Liver (tissue), 9 donors: ENCODE measurements around the gene DCDC1. TPM values are rescaled to one million over a fixed set of nuclear protein-coding genes. Genes with fewer than 3 reads are reported as not detected.

Experiments used
- DNase-seq: peaks from one replicate; pipeline ENCODE4 v3.0.0-alpha.2; 2017; ENCODE audit warnings: low spot score
- H3K27ac ChIP-seq, 2 donors: one replicate each; pipeline ENCODE4 v1.7.0; 2013; ENCODE audit warnings: inconsistent platforms in 2 of 2, low read length in 2 of 2, control low read depth in 1 of 2, low read depth in 1 of 2, mild to moderate bottlenecking in 1 of 2
- H3K27me3 ChIP-seq, 4 donors: one replicate each; pipeline versions ENCODE4 v1.6.1 to v1.7.0; 2013; ENCODE audit warnings: low read length in 3 of 4, inconsistent platforms in 1 of 4, mild to moderate bottlenecking in 1 of 4, moderate library complexity in 1 of 4; ENCODE audit not compliant: control insufficient read depth in 4 of 4, insufficient read depth in 4 of 4
- H3K36me3 ChIP-seq, 4 donors: one replicate each; pipeline versions ENCODE4 v1.6.1 to v1.7.0; 2013; ENCODE audit warnings: low read length in 3 of 4, mild to moderate bottlenecking in 3 of 4, low read depth in 1 of 4, moderate library complexity in 1 of 4; ENCODE audit not compliant: control insufficient read depth in 4 of 4, insufficient read depth in 3 of 4
- H3K4me1 ChIP-seq, 4 donors: one replicate each; pipeline versions ENCODE4 v1.6.1 to v1.7.0; 2013; ENCODE audit warnings: low read length in 3 of 4, mild to moderate bottlenecking in 3 of 4, moderate library complexity in 1 of 4; ENCODE audit not compliant: control insufficient read depth in 4 of 4, insufficient read depth in 4 of 4
- H3K4me3 ChIP-seq, 3 donors: one replicate each; pipeline versions ENCODE4 v1.6.1 to v1.7.0; 2013; ENCODE audit warnings: low read length in 3 of 3, control low read depth in 1 of 3, low read depth in 1 of 3, mild to moderate bottlenecking in 1 of 3
- H3K9ac ChIP-seq, 2 donors: one replicate each; pipeline ENCODE4 v1.7.0; 2013; ENCODE audit warnings: low read length in 2 of 2, mild to moderate bottlenecking in 2 of 2, moderate library complexity in 2 of 2, control low read depth in 1 of 2, low read depth in 1 of 2
- H3K9me3 ChIP-seq, 4 donors: one replicate each; pipeline versions ENCODE4 v1.6.1 to v1.7.0; 2013; ENCODE audit warnings: low read length in 3 of 4; ENCODE audit not compliant: control insufficient read depth in 4 of 4
- EGR1 ChIP-seq, 2 donors: IDR thresholded peaks; 2 replicates each; pipeline ENCODE4 v1.6.1; 2016 to 2018; ENCODE audit warnings: antibody characterized with exemption in 2 of 2, low read depth in 2 of 2
- FOXA1 ChIP-seq: IDR thresholded peaks from 2 replicates; pipeline ENCODE4 v1.6.1; 2016; ENCODE audit warnings: antibody characterized with exemption
- FOXA2 ChIP-seq: IDR thresholded peaks from 2 replicates; pipeline ENCODE4 v1.6.1; 2016; ENCODE audit warnings: antibody characterized with exemption
- GABPA ChIP-seq, 2 donors: IDR thresholded peaks in 1 of 2; conservative IDR thresholded peaks in 1 of 2; 2 replicates each; pipeline ENCODE4 v1.6.1; 2016; ENCODE audit warnings: antibody characterized with exemption in 2 of 2, mild to moderate bottlenecking in 1 of 2, moderate library complexity in 1 of 2
- HNF4A ChIP-seq, 2 donors: conservative IDR thresholded peaks; 2 replicates each; pipeline ENCODE4 v1.6.1; 2016; ENCODE audit warnings: antibody characterized with exemption in 2 of 2, mild to moderate bottlenecking in 2 of 2
- HNF4G ChIP-seq: IDR thresholded peaks from 2 replicates; pipeline ENCODE4 v1.6.1; 2016; ENCODE audit warnings: antibody characterized with exemption
- JUND ChIP-seq, 2 donors: IDR thresholded peaks; 2 replicates each; pipeline ENCODE4 v1.6.1; 2016; ENCODE audit warnings: antibody characterized with exemption in 2 of 2
- NR2F2 ChIP-seq: IDR thresholded peaks from 2 replicates; pipeline ENCODE4 v1.6.1; 2016; ENCODE audit warnings: antibody characterized with exemption
- RAD21 ChIP-seq, 2 donors: IDR thresholded peaks; 2 replicates each; pipeline ENCODE4 v1.6.1; 2016; ENCODE audit warnings: antibody characterized with exemption in 2 of 2, mild to moderate bottlenecking in 2 of 2
- RXRA ChIP-seq, 2 donors: IDR thresholded peaks; 2 replicates each; pipeline ENCODE4 v1.6.1; 2017 to 2018; ENCODE audit warnings: antibody characterized with exemption in 2 of 2, mild to moderate bottlenecking in 1 of 2
- SP1 ChIP-seq: IDR thresholded peaks from 2 replicates; pipeline ENCODE4 v1.6.1; 2018; ENCODE audit warnings: antibody characterized with exemption, mild to moderate bottlenecking
- TAF1 ChIP-seq: conservative IDR thresholded peaks from 2 replicates; pipeline ENCODE4 v1.6.1; 2016; ENCODE audit warnings: antibody characterized with exemption, mild to moderate bottlenecking
- YY1 ChIP-seq: IDR thresholded peaks from 2 replicates; pipeline ENCODE4 v1.6.1; 2016; ENCODE audit warnings: antibody characterized with exemption, mild to moderate bottlenecking
- WGBS: extraction: QIAGEN DNeasy Blood & Tissue Kit; methylation state at CpG from one replicate; pipeline ENCODE4 v1.1.7; 2013; 5-methylcytosine and 5-hydroxymethylcytosine counted together
- polyA plus RNA-seq, 2 donors: library from polyadenylated mRNA; stranded (reverse) in 1 of 2; unstranded in 1 of 2; fragments of 200-250 nt in 1 of 2; fragments of >200 nt in 1 of 2; fragmentation: Nextera tagmentation in 1 of 2; extraction: Ambion mirVana in 1 of 2; gene quantifications; one replicate each; pipeline versions ENCODE4 v1.2.1 to v1.2.3, GENCODE V29; 2013 to 2015
- total RNA-seq, 2 donors: library from RNA; depleted of rRNA; stranded (reverse); fragments of >200 nt; gene quantifications; one replicate each; pipeline ENCODE4 v1.2.3, GENCODE V29; 2014
- TF ChIP-seq, protein P1 (sequence below): fragments of 150-350 bp; IDR thresholded peaks from 2 replicates; pipeline ENCODE4 v1.5.1; 2017; ENCODE audit warnings: improper control_type of control experiment, low read depth, low read length; ENCODE audit not compliant: missing input control
- TF ChIP-seq, protein P2 (sequence below): IDR thresholded peaks from 2 replicates; pipeline ENCODE4 v1.6.1; 2016; ENCODE audit warnings: antibody characterized with exemption
- TF ChIP-seq, protein P3 (sequence below): IDR thresholded peaks from 2 replicates; pipeline ENCODE4 v1.6.1; 2016; ENCODE audit warnings: antibody characterized with exemption
- TF ChIP-seq, protein P4 (sequence below): IDR thresholded peaks from 2 replicates; pipeline ENCODE4 v1.6.1; 2016; ENCODE audit warnings: antibody characterized with exemption
- donor health status: healthy.
- donor health status: healthy.
- donor health status: healthy.
- donor health status: healthy.
- donor health status: healthy.

The DCDC1 gene
- total and polyA plus RNA-seq, 4 donors = 0.38 to 3.5 (median 2.0) TPM

DNA sequence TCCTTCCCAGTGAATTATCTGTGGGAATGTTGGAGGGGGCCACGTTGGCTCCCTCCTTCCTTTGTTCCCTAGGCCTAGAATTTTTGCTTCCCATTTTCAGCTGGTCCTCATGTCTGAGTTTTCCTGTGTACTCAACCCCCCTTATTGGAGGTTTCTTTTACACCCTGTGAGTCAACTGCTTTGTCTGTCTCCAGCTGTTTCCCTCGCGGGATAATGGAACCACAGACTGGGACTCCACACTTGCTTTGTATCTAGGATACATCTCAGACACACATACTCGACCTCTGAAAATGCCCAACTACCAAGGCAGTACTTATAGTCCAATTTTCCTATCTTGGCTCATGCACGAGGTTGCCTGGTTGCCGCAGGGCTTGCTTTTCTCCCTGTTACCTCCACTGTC lies 430.7 kb downstream of the DCDC1 start (continued):
- TF ChIP-seq, protein P1, sequence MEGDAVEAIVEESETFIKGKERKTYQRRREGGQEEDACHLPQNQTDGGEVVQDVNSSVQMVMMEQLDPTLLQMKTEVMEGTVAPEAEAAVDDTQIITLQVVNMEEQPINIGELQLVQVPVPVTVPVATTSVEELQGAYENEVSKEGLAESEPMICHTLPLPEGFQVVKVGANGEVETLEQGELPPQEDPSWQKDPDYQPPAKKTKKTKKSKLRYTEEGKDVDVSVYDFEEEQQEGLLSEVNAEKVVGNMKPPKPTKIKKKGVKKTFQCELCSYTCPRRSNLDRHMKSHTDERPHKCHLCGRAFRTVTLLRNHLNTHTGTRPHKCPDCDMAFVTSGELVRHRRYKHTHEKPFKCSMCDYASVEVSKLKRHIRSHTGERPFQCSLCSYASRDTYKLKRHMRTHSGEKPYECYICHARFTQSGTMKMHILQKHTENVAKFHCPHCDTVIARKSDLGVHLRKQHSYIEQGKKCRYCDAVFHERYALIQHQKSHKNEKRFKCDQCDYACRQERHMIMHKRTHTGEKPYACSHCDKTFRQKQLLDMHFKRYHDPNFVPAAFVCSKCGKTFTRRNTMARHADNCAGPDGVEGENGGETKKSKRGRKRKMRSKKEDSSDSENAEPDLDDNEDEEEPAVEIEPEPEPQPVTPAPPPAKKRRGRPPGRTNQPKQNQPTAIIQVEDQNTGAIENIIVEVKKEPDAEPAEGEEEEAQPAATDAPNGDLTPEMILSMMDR = no peak
- TF ChIP-seq NR2F2 (no peak), GABPA (IDR thresholded peaks at IDR 0.05 in 1 of 2, conservative IDR thresholded peaks at IDR 0.05 in 1 of 2) (no peak), FOXA1 (no peak)
- TF ChIP-seq, protein P2, sequence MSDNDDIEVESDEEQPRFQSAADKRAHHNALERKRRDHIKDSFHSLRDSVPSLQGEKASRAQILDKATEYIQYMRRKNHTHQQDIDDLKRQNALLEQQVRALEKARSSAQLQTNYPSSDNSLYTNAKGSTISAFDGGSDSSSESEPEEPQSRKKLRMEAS = no peak
- TF ChIP-seq, protein P3, sequence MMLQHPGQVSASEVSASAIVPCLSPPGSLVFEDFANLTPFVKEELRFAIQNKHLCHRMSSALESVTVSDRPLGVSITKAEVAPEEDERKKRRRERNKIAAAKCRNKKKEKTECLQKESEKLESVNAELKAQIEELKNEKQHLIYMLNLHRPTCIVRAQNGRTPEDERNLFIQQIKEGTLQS = no peak

DNA sequence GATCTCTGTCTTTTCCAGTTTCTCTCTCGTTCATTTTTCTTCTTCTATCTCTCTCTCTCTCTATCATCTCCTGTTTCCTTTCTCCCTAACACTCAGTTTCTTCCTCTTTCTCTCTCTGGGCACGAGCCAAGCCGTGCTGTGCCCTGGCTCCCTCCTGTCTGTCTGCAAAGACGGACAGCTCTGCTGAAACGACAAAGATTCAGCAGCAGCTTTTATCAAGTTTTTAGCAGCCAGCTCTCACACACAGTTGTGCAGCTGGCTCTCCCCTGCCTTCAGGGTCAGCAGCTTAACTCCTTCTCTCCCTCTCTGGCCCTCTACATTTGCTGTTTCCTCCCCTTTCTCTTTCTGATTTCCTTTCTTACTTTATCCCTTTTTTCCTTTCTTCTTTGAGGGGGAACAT lies 431.4 kb downstream of the DCDC1 start:
- no peak for DNase-seq
- H3K27ac ChIP-seq = no peak overlapping the region
- WGBS = 39% methylated on average over 5 of the region's 5 CpGs
- TF ChIP-seq RXRA (IDR thresholded peaks at IDR 0.05) = no peak
- TF ChIP-seq, protein P2 = no peak
- TF ChIP-seq, protein P1 = no peak
- H3K4me1 ChIP-seq = no peaks in the 10 kb centered on the region
- H3K4me3 ChIP-seq = no peak overlapping the region
- no peaks in the 10 kb centered on the region for H3K9me3 ChIP-seq
- H3K36me3 ChIP-seq = no peaks in the 10 kb centered on the region
- no peak overlapping the region for H3K9ac ChIP-seq
- H3K27me3 ChIP-seq = no peaks in the 10 kb centered on the region

DNA sequence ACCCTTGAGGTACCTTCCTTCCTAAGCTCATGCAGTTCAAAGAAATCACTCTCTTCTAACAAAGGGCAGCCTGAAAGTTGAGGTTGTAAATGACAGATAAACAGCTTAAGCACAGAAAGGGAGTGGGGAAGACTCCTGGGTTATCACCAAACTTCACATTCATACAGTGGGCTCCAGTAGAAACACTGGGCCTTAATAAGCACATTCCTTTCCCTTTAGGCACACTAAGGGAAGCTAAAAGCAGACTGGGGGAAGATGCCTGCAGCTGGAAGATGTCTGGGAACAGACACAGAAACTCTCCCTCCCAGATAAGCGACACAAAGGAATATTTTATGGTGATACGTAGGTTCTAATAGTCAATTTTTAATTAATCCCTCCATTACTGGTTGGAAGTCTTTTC lies 433.0 kb downstream of the DCDC1 start:
- no peaks in the 10 kb centered on the region for H3K27me3 ChIP-seq
- no peak for DNase-seq
- WGBS = 80% methylated on average over 2 of the region's 2 CpGs
- no peaks in the 10 kb centered on the region for H3K9me3 ChIP-seq
- H3K4me3 ChIP-seq = no peak overlapping the region
- no peaks in the 10 kb centered on the region for H3K36me3 ChIP-seq
- no peak overlapping the region for H3K9ac ChIP-seq
- H3K27ac ChIP-seq = no peak overlapping the region
- no peaks in the 10 kb centered on the region for H3K4me1 ChIP-seq
- TF ChIP-seq, protein P2 = no peak
- TF ChIP-seq HNF4G (no peak), TAF1 (no peak), YY1 (no peak), RAD21 (IDR thresholded peaks at IDR 0.05) (no peak), FOXA1 (no peak), SP1 (no peak), JUND (IDR thresholded peaks at IDR 0.05) (no peak), NR2F2 (no peak), EGR1 (IDR thresholded peaks at IDR 0.05; ENCODE audit: low read depth in 2 of 2) (no peak), HNF4A (conservative IDR thresholded peaks at IDR 0.05) (no peak), GABPA (IDR thresholded peaks at IDR 0.05 in 1 of 2, conservative IDR thresholded peaks at IDR 0.05 in 1 of 2) (no peak), FOXA2 (no peak)
- TF ChIP-seq, protein P4, sequence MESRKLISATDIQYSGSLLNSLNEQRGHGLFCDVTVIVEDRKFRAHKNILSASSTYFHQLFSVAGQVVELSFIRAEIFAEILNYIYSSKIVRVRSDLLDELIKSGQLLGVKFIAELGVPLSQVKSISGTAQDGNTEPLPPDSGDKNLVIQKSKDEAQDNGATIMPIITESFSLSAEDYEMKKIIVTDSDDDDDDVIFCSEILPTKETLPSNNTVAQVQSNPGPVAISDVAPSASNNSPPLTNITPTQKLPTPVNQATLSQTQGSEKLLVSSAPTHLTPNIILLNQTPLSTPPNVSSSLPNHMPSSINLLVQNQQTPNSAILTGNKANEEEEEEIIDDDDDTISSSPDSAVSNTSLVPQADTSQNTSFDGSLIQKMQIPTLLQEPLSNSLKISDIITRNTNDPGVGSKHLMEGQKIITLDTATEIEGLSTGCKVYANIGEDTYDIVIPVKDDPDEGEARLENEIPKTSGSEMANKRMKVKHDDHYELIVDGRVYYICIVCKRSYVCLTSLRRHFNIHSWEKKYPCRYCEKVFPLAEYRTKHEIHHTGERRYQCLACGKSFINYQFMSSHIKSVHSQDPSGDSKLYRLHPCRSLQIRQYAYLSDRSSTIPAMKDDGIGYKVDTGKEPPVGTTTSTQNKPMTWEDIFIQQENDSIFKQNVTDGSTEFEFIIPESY = no peak
- TF ChIP-seq, protein P1 = no peak
